HG03565 (cell line): ENCODE results near the gene VTI1B.

ENCODE experiments used
- ATAC-seq: cut with Tn5 transposase; IDR thresholded peaks from one replicate; pipeline ENCODE4 v1.9.1; 2021; ENCODE audit warnings: mild to moderate bottlenecking, moderate library complexity; ENCODE audit not compliant: unreplicated experiment

VTI1B gene

GRCh38 chr14:67680121-67680602 is 5.7 kb upstream of the VTI1B start:
- ATAC-seq, result peak; percentile 96

- ATAC-seq, result no peak
These were observed 4.6 kb upstream of the VTI1B start for GRCh38 chr14:67679006-67679405.

- ATAC-seq, result no peak
These were observed 769 bp upstream of the VTI1B start for GRCh38 chr14:67675219-67675582.

GRCh38 chr14:67674139-67674479 is 323 bp downstream of the VTI1B start:
- peak; percentile 15 for ATAC-seq

- no peak for ATAC-seq
These were observed 981 bp downstream of the VTI1B start for GRCh38 chr14:67673451-67673850.

- no peak for ATAC-seq
These were observed 5.9 kb downstream of the VTI1B start for GRCh38 chr14:67668559-67668958.

- no peak for ATAC-seq
These were observed 7.5 kb downstream of the VTI1B start for GRCh38 chr14:67666750-67667449.

- ATAC-seq, result no peak
These were observed 8.6 kb downstream of the VTI1B start for GRCh38 chr14:67665868-67666267.

GRCh38 chr14:67663633-67664032 is 10.8 kb downstream of the VTI1B start:
- no peak for ATAC-seq

- ATAC-seq, result no peak
These were observed 20.7 kb downstream of the VTI1B start for GRCh38 chr14:67653651-67654280.

GRCh38 chr14:67652189-67652588 is 22.2 kb downstream of the VTI1B start:
- ATAC-seq, result no peak

- ATAC-seq, result no peak
These were observed 23.7 kb downstream of the VTI1B start for GRCh38 chr14:67650694-67651093.

GRCh38 chr14:67650151-67650550 is 24.3 kb downstream of the VTI1B start:
- ATAC-seq, result no peak

- ATAC-seq, result no peak
These were observed 28.3 kb downstream of the VTI1B start for GRCh38 chr14:67646131-67646530.

GRCh38 chr14:67645414-67645813 is 29.0 kb downstream of the VTI1B start:
- no peak for ATAC-seq

GRCh38 chr14:67644428-67644827 is 30.0 kb downstream of the VTI1B start:
- no peak for ATAC-seq

- ATAC-seq, result no peak
These were observed 30.7 kb downstream of the VTI1B start for GRCh38 chr14:67643713-67644112.

GRCh38 chr14:67641902-67642749 is 32.3 kb downstream of the VTI1B start:
- ATAC-seq, result no peak

GRCh38 chr14:67641480-67641879 is 33.0 kb downstream of the VTI1B start:
- ATAC-seq, result no peak

- no peak for ATAC-seq
These were observed 35.8 kb downstream of the VTI1B start for GRCh38 chr14:67638642-67639041.

GRCh38 chr14:67636361-67636919 is 38.0 kb downstream of the VTI1B start:
- ATAC-seq, result peak; percentile 57
